Stomach (tissue), 4 donors: ENCODE results near the gene SGMS1.

Experiments
- CTCF ChIP-seq, 7 experiments: fragments of 450-650 bp in 4 of 7; fragments of 200-600 bp in 3 of 7; sonication (generic) in 3 of 7; IDR thresholded peaks; one replicate each; pipeline ENCODE4 v1.5.1; 2016 to 2019; ENCODE audit warnings: antibody characterized with exemption in 7 of 7, control low read depth in 2 of 7, mild to moderate bottlenecking in 1 of 7
- POLR2A ChIP-seq, 4 donors: fragments of 450-650 bp; IDR thresholded peaks; one replicate each; pipeline ENCODE4 v1.6.1; 2016; ENCODE audit warnings: antibody characterized with exemption in 4 of 4, control low read depth in 2 of 4, mild to moderate bottlenecking in 1 of 4, moderate library complexity in 1 of 4

GRCh38 chr10:50331486-50331885 is 292.3 kb downstream of the SGMS1 start:
- no peak for TF ChIP-seq CTCF (IDR thresholded peaks at IDR 0.05)
- no peak for TF ChIP-seq POLR2A (IDR thresholded peaks at IDR 0.05)
